ENCODE results near the gene OSGIN1.

OSGIN1 gene, protein sequence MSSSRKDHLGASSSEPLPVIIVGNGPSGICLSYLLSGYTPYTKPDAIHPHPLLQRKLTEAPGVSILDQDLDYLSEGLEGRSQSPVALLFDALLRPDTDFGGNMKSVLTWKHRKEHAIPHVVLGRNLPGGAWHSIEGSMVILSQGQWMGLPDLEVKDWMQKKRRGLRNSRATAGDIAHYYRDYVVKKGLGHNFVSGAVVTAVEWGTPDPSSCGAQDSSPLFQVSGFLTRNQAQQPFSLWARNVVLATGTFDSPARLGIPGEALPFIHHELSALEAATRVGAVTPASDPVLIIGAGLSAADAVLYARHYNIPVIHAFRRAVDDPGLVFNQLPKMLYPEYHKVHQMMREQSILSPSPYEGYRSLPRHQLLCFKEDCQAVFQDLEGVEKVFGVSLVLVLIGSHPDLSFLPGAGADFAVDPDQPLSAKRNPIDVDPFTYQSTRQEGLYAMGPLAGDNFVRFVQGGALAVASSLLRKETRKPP

DNA sequence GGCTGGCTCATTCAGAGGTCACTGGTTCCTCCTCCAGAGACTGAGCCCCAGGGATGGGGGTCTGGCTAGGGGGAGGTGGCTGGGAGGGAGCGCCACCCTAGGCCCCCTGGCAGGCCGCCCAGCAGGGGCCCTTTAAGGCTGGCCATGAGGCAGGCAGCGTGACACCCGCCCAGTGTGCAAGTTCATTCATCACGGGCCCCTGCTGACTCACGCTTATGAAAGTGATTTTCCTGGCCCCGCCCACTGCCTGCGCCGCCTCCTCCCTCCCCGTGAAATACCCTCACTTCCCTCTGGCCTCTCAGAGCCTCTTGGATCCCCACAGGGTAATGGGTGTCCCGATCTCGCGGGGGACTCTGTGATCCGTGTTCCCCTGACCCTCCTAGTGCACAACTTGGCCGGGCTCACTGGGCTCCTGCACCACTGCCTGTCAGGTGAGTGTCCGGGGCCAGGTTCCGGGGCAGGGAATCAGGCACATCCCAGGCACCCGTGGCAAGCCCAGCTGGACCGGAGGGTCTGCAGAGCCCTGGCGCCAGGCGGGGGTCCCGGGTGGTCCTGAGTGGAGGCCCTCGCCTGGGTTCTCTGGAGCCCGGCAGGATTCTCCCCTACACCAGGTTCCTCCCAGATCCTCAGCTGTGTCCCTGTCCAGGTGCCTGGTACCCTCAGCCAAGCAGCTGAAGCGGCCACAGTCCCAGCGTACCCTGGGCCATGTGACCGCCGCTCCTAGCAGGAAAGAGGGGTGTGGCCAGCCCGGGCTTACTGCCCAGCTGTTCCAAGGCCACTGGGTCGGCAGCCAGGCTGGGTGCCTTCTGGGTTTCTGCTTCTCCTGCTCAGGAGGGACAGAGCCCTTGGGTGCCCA, at the start of gene OSGIN1:
OSGIN1 (plus strand) TSS at position 301 of the 856 bp plus-strand sequence. CDS start 4,432 bp downstream, outside the sequence.
- peak; percentile 78 for DNase-seq (ENCODE audit: low spot score)

DNA sequence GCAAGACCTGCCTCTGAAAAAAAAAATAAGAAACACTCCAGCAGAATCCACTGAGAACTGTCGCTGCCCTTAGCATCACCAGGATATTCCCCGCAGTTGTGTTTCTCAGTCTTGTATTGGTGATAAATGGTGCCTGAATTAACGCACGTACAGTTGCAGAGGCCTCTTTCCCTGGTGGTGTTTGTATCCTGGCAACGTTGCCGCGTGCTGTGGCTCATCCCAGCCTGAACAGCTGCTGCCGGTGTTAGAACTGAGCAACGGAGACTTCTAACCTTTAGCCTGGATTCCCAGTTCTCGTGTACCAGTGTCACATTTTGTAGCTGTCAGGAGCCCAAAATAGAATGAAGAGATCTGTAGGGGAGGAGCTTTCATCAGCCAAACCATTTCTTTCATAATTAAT, 49.3 kb upstream of the OSGIN1 start:
- DNase-seq (ENCODE audit: low spot score), result no peak

DNA sequence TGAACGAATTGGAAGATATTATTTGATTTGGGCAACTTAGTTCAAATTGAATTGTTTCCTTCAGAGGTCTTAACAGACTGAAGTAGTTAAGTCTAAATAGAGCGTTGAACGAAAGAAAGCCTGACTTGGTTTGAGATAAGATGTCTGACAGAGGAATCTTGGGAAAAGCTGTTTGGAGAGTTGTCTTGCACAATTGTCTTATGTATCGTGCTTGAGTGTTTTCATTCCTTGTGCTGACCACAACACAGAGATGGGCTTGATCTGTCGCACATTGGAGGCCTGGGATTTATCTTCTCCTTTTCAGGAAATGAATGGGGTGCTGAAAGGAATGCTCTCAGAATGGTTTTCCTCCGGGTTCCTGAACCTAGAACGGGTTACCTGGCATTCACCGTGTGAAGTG, 46.4 kb upstream of the OSGIN1 start:
- DNase-seq (ENCODE audit: low spot score), result no peak

DNA sequence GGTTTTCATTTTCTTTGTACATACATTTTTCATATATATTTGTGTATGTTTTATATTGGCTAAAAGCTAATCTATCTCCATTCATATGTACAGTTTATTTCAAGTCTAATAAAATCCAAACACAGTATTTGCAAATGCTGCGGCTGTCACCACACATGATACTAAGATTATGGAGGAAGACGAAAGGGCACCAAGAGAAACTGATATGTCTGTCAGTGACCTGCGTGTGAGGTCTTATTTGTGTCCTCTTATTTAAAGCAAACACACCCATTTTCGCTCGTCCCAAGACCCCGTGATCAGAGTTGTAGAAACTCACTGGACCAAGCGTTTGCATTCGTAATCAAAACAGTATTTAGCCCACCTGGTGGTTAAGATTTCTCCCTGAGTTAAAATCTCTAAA, 45.9 kb upstream of the OSGIN1 start:
- no peak for DNase-seq (ENCODE audit: low spot score)

DNA sequence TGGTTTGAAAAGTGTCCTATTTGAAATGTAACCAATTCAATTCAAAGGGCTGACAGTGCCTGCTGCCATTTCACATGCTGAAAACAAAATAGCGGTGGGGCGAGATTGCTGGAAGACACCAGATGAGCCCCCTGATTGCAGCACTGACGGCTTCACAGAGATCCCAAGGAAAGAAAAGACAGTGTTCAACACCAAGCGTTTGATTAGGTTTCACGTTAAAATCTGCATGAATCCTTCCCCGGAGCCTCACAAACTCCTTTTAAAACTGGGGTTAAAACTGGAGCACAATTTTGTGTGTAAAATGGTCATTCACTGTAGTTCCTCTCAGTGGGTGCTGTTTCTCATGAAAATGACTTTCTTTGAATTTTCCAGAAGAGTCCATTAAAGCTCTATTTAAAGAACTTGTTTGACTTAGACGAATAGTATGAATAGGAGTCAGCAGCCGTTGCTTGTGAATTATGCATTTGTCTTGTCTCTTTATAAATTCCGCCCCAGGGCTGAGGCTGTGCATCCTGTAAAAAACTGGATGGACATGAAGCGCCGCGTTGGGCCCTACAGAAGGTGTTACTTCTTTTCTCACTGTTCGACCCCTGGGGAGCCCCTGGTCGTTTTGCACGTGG, 45.3 kb upstream of the OSGIN1 start:
- no peak for DNase-seq (ENCODE audit: low spot score)

DNA sequence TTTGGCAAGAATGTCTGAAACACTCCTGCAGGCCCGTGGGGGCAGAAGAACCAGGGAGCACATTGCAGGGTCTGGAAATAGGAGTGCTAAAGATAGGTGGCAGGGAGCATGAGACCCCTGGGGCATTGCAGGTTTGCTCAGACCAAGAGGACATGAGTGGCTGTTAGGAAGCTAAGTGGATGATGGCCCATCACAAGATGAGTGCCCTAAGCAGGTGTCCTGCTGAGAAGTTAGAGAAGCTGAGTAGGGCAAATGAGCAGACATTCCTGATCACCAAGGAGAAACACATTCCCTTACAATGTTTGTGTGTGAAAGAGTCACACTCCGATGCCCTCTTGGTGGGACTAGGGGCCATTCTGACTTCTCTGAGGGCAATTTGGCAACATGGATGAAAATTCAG, 44.2 kb upstream of the OSGIN1 start:
- no peak for DNase-seq (ENCODE audit: low spot score)

DNA sequence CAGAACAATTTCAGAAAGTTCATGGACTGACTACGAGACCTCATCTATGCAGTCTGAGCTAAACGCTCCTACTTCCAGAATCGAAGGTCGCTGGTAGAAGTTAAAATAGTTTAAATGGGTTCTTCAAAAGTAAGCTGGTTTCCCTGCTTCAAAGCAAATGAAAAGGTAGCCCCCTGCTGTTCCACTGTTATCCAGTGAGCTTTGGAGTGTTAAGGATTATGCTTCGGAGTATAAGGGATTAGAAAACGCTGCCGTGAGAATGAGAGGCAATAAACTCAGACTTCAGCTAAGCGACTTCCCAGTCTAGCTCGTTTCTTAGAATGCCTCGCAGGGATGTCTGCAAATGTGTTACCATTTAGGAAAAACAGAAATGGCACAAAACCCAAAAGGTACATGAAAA, 41.8 kb upstream of the OSGIN1 start:
- no peak for DNase-seq (ENCODE audit: low spot score)

DNA sequence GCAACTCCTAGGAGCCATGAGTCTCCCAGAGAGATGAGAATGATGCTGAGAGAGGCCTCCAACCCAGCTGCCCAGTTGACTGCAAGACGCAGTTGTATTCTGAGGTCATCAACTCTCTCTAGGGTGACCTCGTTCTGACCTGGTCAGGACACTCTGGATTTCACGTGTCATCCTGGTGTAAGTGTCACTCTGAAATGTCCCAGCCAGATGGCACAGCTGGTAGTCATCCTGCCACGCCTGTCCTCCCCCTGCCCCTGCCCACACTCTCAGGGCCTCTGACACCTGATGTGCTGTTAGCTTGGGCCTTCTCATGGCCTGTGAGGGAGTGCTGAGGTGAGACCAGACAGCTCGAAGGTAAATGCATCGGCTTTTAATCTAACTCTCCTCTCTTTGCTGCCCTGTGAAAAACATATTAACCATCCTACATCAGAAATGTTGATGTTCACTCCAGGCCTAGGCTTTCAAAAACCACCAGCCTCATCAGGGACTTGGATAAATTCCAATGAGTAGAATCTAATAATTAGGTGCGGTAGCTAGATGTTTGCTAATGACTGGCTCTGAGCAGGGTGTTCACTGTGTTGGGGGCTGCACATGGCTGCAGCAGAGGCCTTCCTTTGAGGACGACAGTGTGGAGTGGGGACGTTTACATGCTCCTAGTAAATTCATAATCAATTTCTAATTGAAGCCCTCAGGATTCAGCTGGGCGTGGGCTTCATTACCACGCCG, 40.4 kb upstream of the OSGIN1 start:
- DNase-seq (ENCODE audit: low spot score), result no peak

DNA sequence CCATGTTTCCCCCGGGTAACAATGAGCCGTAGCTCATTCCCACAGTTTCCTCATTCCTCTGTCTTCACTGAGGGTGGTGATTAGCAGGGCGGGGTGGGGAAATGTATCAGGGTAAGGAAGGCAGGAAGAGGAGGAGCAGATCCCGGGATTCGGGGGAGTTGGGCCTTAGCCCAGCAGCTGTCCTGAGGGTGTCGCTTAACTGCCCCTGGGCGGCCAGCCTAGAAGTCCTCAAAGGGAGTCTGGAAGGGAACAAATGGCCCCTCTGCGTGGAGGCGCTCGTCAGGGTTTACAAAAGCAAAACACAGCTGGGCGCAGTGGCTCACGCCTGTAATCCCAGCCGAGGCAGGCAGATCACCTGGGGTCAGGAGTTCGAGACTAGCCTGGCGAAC, 39.8 kb upstream of the OSGIN1 start:
- DNase-seq (ENCODE audit: low spot score), result no peak

DNA sequence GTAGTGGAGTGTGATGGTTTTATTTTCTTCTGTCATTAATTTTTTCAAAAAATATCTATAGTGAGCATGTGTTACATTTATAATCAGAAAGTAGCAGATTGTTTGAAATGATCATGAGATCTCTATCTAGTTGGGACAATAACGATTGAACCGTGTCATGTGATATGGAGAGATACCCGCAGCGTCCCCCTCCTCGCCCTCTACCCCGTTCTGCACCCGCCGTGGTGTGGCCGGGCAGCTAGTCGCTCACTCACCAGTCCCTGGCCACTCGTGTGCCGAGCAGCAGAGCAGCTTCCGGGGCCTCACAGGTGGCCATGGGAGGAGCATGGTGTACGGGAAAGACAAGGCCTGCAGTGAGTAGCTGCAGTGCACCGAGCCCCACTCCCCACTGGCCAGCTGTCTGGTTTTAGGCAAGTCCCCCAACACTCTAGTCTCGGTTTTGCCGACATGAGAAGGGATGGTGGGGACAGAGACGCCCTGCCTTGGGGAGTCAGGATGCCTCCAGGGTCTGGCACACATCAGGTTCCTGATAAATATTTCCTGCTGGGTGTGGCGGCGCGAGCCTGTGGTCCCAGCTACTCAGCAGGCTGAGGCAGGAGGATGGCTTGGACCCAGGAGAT, 38.8 kb upstream of the OSGIN1 start:
- DNase-seq (ENCODE audit: low spot score), result no peak

DNA sequence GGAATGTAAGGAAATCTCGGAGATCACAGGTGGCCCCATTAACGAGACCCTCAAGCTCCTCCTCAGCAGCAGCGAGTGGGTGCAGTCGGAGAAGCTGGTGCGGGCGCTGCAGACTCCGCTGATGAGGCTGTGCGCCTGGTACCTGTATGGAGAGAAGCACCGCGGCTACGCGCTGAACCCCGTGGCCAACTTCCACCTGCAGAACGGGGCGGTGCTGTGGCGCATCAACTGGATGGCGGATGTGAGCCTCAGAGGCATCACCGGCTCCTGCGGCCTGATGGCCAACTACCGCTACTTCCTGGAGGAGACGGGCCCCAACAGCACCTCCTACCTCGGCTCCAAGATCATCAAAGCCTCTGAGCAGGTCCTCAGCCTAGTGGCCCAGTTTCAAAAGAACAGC, 38.0 kb upstream of the OSGIN1 start:
- DNase-seq (ENCODE audit: low spot score), result no peak

DNA sequence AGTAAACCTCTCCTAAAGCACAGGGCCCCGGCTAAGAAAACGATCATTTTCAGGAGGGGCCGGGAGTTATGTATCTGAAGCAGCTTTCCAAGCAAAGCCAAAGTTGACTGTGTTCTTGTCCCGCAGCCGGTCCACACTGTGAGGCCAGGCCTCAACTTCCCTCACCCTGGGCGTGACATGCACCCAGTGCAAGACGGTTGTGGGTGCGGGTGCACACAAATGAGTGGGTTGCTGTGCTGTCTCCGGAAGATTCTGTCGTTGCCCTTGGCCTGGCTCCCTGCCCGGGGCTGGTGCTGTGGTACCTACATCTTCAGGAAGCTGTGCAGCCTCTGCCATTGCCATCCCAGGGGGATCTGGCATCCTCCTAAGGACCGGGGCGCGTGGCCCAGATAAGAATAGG, 37.5 kb upstream of the OSGIN1 start:
- DNase-seq (ENCODE audit: low spot score), result no peak

DNA sequence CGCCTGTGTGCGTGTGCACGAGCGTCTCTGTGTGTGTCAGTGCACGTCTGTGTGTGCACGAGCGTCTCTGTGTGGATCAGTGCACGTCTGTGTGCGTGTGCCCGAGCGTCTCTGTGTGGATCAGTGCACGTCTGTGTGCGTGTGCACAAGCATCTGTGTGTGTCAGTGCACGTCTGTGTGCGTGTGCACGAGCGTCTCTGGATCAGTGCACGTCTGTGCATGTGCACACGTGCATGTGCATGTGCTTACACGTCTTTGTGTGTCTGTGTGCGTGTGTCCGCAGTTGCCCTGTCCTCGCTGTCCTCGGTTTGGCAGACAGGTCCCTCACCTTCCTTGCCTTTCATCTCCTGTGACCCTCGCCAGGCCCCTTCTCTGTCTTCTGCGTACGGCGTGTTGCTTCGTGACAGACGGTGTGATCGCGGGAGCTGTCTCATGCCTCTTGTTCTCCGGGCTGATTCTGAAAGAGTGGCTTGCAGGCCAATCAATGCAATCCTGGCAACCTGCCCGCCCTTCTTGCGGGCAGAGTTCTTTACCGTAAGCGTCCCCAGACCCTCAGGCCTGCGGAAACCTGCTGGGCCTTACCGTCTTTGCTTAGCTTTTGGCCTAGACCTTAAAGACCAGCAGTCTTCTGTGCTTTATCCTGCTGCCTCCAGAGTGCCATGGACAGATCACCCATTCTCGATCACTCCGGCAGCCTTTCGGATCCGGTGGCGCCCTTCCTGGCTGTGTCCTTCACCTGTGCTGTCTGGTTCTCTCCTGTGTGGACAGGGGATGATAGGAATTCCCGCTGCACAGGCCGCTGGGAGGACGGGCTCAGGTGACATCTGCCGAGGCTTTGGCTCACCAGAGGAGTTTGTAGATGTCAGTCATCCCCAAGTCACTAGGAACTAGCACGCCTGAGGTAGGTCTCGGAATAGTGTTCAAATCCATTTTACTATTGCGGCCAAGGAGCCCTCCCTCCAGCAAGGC, 35.6 kb upstream of the OSGIN1 start:
- no peak for DNase-seq (ENCODE audit: low spot score)

DNA sequence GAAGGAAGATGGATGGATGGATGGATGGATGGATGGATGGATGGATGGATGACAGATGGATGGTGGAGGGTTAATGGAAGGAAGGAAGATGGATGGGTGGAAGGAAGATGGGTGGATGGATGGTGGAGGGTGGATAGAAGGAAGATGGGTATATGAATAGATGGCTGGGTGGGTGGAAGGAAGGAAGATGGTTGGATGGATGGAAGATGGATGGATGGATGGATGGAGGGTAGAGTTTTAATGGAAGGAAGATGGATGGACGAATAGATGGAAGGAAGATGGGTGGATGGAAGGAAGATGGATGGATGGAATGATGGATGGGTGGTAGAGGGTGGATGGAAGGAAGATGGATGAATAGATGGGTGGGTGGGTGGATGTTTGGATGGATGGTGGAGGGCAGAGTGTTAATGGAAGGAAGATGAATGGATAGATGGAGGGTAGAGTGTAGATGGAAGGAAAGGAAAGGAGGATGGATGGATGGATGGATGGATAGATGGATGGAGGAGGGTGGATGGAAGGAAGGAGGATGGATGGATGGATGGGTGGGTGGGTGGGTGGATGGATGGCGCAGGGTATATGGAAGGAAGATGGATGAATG, 32.0 kb upstream of the OSGIN1 start:
- no peak for DNase-seq (ENCODE audit: low spot score)

DNA sequence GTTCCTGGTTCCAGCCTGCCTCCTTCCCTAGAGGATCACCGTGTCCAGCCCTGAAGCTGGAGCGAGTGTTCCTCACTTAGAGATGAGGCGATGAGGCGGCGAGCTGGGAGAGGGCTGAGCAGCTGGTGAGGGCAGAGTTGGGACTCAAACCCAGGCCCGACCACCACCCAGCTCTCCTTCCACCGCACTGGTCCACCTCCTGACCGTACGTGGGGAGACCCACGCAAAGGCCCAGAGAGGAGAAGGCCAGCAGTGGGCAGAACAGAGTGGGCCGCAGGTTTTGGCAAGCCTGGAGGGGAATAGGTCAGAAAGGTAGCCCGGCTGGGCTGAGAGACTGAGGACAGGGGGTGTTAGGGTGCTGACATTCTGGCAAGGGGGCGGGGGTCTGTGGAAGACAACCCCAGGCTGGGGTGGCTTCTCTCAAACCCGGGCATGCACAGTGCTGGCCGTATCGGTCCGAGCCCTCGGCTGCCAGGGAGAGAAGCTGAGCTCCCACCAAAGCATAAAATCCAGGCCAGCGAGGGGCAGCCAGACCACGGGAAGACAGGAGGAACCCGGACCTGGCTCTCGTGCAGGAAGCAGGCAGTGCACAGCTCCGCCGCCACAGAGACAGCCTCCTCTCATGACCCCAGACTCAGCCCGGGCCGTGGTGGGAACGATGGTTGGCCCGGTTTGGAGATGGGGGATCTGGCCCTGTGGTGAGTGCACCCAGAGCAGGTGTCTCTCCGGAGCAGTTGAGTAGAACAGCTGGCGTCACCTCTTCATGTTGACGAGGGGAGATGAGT, 29.3 kb upstream of the OSGIN1 start:
- DNase-seq (ENCODE audit: low spot score), result no peak

DNA sequence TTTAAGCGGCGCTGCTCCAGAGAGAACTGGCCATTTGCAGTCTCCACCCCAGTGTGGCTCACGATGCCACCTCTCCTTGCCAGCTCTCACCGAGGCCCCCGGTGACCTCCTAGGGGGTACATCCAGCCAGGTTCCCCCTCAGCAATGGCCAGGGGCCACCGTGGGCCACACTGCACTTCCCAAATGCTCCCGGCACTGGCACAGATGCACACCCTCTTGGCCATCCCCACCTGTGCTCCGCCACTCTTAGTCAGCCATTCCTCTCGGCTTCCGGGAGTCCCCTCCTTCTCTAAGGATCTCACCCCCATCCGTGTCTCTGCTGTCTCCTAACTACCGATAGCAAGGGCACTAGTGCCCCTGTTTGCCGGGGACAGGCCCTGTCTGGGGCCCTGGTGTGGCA, 28.4 kb upstream of the OSGIN1 start:
- no peak for DNase-seq (ENCODE audit: low spot score)

DNA sequence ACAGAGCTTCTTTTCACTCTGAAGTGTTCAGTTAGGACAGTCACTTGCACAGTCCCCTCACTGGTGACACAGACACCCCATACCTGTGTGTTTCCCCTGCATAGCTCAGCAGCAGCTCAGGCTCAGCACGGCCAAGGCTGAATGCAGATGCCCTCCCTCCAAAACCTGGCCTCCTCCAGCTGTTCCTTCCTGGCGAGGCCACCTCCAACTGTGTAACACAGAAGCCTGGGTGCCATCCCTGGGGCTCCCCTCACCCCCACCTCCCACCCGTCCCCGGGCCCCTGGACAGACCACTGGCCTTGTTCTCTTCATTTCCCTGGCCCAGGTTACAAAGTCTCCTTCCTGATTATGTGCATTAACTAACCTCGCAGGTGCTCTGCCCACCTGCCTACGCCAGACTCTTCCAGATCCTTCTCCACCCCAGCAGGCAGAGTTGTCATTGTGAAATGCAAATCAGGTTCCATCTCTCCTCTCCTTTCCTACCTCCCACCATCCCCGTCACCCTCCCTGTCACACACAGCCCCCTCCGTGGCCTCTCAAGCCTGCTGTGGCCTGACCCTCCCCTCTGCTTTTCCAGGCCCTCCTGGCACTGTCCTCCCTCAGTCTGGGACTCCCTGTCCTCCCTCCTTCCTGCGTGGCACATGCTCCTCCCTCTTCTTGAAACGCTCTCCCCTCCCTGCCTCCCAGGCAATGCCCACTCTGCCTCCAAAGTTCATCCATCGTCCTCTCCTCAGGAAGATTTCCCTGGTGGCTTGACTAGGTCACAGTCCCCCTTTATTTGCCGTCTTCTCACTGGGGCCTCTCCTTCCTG, 27.7 kb upstream of the OSGIN1 start:
- no peak for DNase-seq (ENCODE audit: low spot score)

Measured in hematopoietic multipotent progenitor cell treated with erythropoietin and hydrocortisone succinate and interleukin-3 and kit ligand, for 15 days (in vitro differentiated cells).